Spleen (tissue), 11 donors: ENCODE measurements around the gene RNF115. TPM values are rescaled to one million over a fixed set of nuclear protein-coding genes. Genes with fewer than 3 reads are reported as not detected.
"Not testable (repeated sequence)": the region's sequence is repeated elsewhere in the genome, so short reads cannot be mapped to it uniquely, and the experiment has no call there.

Experiments used
- DNase-seq: peaks from one replicate; pipeline ENCODE4 v3.0.0-alpha.2; 2020
- H3K27ac ChIP-seq, 8 donors: fragments of 200-600 bp; sonication (generic) in 7 of 8; 1 replicate in 4 of 8; 2 replicates in 4 of 8; pipeline versions ENCODE4 v1.5.0 to v1.8.0; 2016 to 2021; ENCODE audit warnings: inconsistent platforms in 4 of 8, mild to moderate bottlenecking in 4 of 8, moderate library complexity in 1 of 8
- H3K27me3 ChIP-seq, 7 donors: fragments of 200-600 bp; sonication (generic) in 6 of 7; replicated peaks in 1 of 7; 1 replicate in 4 of 7; 2 replicates in 3 of 7; pipeline versions ENCODE4 v1.5.0 to v1.8.0; 2016 to 2021; ENCODE audit warnings: inconsistent platforms in 3 of 7, mild to moderate bottlenecking in 1 of 7
- H3K36me3 ChIP-seq, 6 donors: fragments of 200-600 bp; sonication (generic) in 5 of 6; 1 replicate in 4 of 6; 2 replicates in 2 of 6; pipeline versions ENCODE4 v1.5.0 to v1.8.0; 2016 to 2021; ENCODE audit warnings: inconsistent platforms in 2 of 6
- H3K4me1 ChIP-seq, 6 donors: fragments of 200-600 bp; sonication (generic) in 5 of 6; 1 replicate in 3 of 6; 2 replicates in 3 of 6; pipeline versions ENCODE4 v1.5.0 to v1.8.0; 2016 to 2021; ENCODE audit warnings: inconsistent platforms in 3 of 6
- H3K4me3 ChIP-seq, 8 donors: fragments of 200-600 bp; sonication (generic) in 7 of 8; 1 replicate in 4 of 8; 2 replicates in 4 of 8; pipeline versions ENCODE4 v1.5.0 to v1.8.0; 2016 to 2021; ENCODE audit warnings: inconsistent platforms in 4 of 8, mild to moderate bottlenecking in 4 of 8, moderate library complexity in 2 of 8
- H3K9me3 ChIP-seq, 8 donors: fragments of 200-600 bp; sonication (generic) in 7 of 8; 1 replicate in 4 of 8; 2 replicates in 4 of 8; pipeline versions ENCODE4 v1.5.0 to v1.8.0; 2016 to 2021; ENCODE audit warnings: inconsistent platforms in 4 of 8
- CTCF ChIP-seq, 11 experiments: fragments of 200-600 bp in 7 of 11; fragments of 450-650 bp in 4 of 11; sonication (generic) in 4 of 11; IDR thresholded peaks in 8 of 11; conservative IDR thresholded peaks in 3 of 11; 1 replicate in 7 of 11; 2 replicates in 4 of 11; pipeline versions ENCODE4 v1.4.0 to v1.8.0; 2016 to 2021; ENCODE audit warnings: antibody characterized with exemption in 11 of 11, inconsistent platforms in 4 of 11, mild to moderate bottlenecking in 1 of 11
- POLR2A ChIP-seq, 3 donors: fragments of 450-650 bp; IDR thresholded peaks; one replicate each; pipeline ENCODE4 v1.5.1; 2017; ENCODE audit warnings: antibody characterized with exemption in 3 of 3, mild to moderate bottlenecking in 1 of 3
- POLR2AphosphoS5 ChIP-seq, 3 donors: sonication (generic); formaldehyde crosslinking; IDR thresholded peaks; one replicate each; pipeline ENCODE4 v1.5.1; 2017; ENCODE audit warnings: antibody characterized with exemption in 3 of 3
- WGBS, 5 donors: extraction: QIAGEN DNeasy Blood & Tissue Kit in 3 of 5; methylation state at CpG; one replicate each; pipeline versions ENCODE4 v1.1.5 to v1.1.7; 2013 to 2018; 5-methylcytosine and 5-hydroxymethylcytosine counted together
- intact Hi-C: fragments of 100-400 bp; cut with DNase I; formaldehyde crosslinking; loops from one replicate; pipeline ENCODE4 v1.15.0; 2023; ENCODE audit warnings: low total_unique reads
- polyA plus RNA-seq, 3 donors: library from polyadenylated mRNA; stranded (reverse); fragments of 200-250 nt; gene quantifications; one replicate each; pipeline ENCODE4 v1.2.1, GENCODE V29; 2013
- total RNA-seq, 7 donors: library from RNA; depleted of rRNA in 3 of 7; stranded (reverse); fragments of >200 nt in 3 of 7; fragmentation: NEBNext Ultra II Directional in 4 of 7; extraction: Animal tissue kit (Norgen Biotek cat#: 25700) in 4 of 7; gene quantifications; one replicate each; pipeline versions ENCODE4 v1.1.0 to v1.2.1, GENCODE V29; 2016 to 2021
- donor health status: healthy with polysubstance abuse.
- donor health status: DM: no; HTN: no; CAD: no; lungs with moderate emphysema.
- donor health status: DM: no; HTN: no; CAD: no.
- donor health status: Bipolar disorder and iron deficiency.
- donor health status: healthy.
- donor health status: DM: no; HTN: no; CAD: no.
- donor health status: DM: yes; HTN: yes; CAD: no.

RNF115 gene
- total and polyA plus RNA-seq, 10 donors = 4.8 to 27.2 (median 15.0) TPM

- TF ChIP-seq CTCF (IDR thresholded peaks at IDR 0.05 in 8 of 11, conservative IDR thresholded peaks at IDR 0.05 in 3 of 11) (no peak), POLR2A (IDR thresholded peaks at IDR 0.05) (no peak), POLR2AphosphoS5 (IDR thresholded peaks at IDR 0.05) (no peak)
- DNase-seq = no peak
- WGBS, 5 donors = 74 to 85% (median 82%) methylated on average over 5 of the region's 5 CpGs
- H3K9me3 ChIP-seq = no peaks in the 10 kb centered on the region
- H3K36me3 ChIP-seq = peaks cover 0 to 14% (median 5%) of the 10 kb centered on the region in 6 donors
- no peaks in the 10 kb centered on the region for H3K27me3 ChIP-seq
- intact Hi-C loops = no loop called here
- no peaks in the 10 kb centered on the region for H3K4me1 ChIP-seq
- no peak overlapping the region for H3K27ac ChIP-seq
- no peak overlapping the region for H3K4me3 ChIP-seq
These were observed 94.7 kb downstream of the RNF115 start for GRCh38 chr1:145729196-145729595.

- DNase-seq, intact Hi-C loops, H3K4me3 ChIP-seq, H3K27ac ChIP-seq, H3K9me3 ChIP-seq, H3K4me1 ChIP-seq: not testable (repeated sequence)
- H3K27me3 ChIP-seq = peaks cover 0 to 10% (median 0%) of the 10 kb centered on the region in 7 donors
- peaks cover 0 to 12% (median 5%) of the 10 kb centered on the region in 6 donors for H3K36me3 ChIP-seq
- WGBS, 5 donors = 90 to 94% (median 93%) methylated on average over 5 of the region's 5 CpGs
These were observed 97.7 kb downstream of the RNF115 start for GRCh38 chr1:145726193-145726592.

GRCh38 chr1:145720878-145721671, 102.8 kb downstream of the RNF115 start:
- H3K27me3 ChIP-seq = peaks cover 0 to 18% (median 0%) of the 10 kb centered on the region in 7 donors
- peak overlapping the region in 6 of 8 donors; percentile 23 to 74 (median 56) for H3K27ac ChIP-seq
- no peaks in the 10 kb centered on the region for H3K9me3 ChIP-seq
- DNase-seq = peak; percentile 94
- H3K4me3 ChIP-seq = peak overlapping the region; percentile 1 to 67 (median 29)
- 6 to 10% (median 7%) methylated on average over 35 to 47 of the region's 47 CpGs for WGBS, 5 donors
- TF ChIP-seq POLR2A (IDR thresholded peaks at IDR 0.05) (no peak), CTCF (IDR thresholded peaks at IDR 0.05 in 8 of 11, conservative IDR thresholded peaks at IDR 0.05 in 3 of 11) (peak; percentile 55 to 96 (median 92)), POLR2AphosphoS5 (IDR thresholded peaks at IDR 0.05) (peak in 2 of 3 donors; percentile 37 to 68)
- intact Hi-C loops = no loop called here
- H3K36me3 ChIP-seq = no peaks in the 10 kb centered on the region
- peaks cover 0 to 46% (median 14%) of the 10 kb centered on the region in 6 donors for H3K4me1 ChIP-seq

- intact Hi-C loops = no loop called here
These were observed 103.4 kb downstream of the RNF115 start for GRCh38 chr1:145720556-145720877.

More at GRCh38 chr1:145720556-145720877, 103.4 kb downstream of the RNF115 start:
- DNase-seq = peak; percentile 39
- H3K4me3 ChIP-seq = peak overlapping the region in 7 of 8 donors; percentile 22 to 67 (median 31)
- H3K36me3 ChIP-seq = no peaks in the 10 kb centered on the region
- TF ChIP-seq POLR2AphosphoS5 (IDR thresholded peaks at IDR 0.05) = no peak
- peak overlapping the region in 6 of 8 donors; percentile 23 to 74 (median 56) for H3K27ac ChIP-seq
- H3K9me3 ChIP-seq = no peaks in the 10 kb centered on the region
- 32 to 59% (median 38%) methylated on average over 4 to 5 of the region's 5 CpGs for WGBS, 5 donors
- H3K27me3 ChIP-seq = peaks cover 0 to 18% (median 0%) of the 10 kb centered on the region in 7 donors
- peaks cover 0 to 50% (median 14%) of the 10 kb centered on the region in 6 donors for H3K4me1 ChIP-seq
